ENCODE measurements around the gene ATP6AP1.

DNA sequence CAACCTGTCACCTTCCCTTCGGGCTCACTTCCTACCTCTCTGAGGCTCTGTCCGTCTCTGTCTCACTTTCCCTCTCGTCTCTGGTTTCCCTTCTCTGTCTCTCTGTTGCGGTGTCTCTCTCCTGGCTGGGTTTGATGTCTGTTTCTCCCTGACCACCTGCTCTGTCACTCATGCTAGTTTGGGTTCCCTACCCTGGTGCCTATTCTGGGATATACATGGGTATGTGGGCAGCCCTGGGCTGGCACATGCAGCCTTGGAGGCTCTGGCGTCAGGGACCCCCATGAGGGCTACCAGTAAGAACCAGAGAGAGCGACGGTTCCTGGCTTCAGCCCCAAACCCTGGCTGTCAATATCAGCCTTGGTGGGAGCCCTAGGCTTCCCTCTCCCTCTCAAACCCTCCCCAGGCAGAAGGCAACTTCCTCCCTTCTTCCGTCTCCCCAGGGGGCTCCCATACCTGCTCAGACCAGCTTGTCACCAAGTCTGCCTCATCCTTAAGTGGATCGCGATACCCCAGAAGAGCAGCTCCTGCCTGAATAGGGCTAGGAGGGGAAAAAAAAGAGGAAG is 19.7 kb upstream of the ATP6AP1 start:
- no peak for TF ChIP-seq EZH2 (IDR thresholded peaks at IDR 0.05; ENCODE audit: low read length)
- TF ChIP-seq, protein P1, sequence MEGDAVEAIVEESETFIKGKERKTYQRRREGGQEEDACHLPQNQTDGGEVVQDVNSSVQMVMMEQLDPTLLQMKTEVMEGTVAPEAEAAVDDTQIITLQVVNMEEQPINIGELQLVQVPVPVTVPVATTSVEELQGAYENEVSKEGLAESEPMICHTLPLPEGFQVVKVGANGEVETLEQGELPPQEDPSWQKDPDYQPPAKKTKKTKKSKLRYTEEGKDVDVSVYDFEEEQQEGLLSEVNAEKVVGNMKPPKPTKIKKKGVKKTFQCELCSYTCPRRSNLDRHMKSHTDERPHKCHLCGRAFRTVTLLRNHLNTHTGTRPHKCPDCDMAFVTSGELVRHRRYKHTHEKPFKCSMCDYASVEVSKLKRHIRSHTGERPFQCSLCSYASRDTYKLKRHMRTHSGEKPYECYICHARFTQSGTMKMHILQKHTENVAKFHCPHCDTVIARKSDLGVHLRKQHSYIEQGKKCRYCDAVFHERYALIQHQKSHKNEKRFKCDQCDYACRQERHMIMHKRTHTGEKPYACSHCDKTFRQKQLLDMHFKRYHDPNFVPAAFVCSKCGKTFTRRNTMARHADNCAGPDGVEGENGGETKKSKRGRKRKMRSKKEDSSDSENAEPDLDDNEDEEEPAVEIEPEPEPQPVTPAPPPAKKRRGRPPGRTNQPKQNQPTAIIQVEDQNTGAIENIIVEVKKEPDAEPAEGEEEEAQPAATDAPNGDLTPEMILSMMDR (optimal IDR thresholded peaks at IDR 0.05 in 1 of 3, IDR thresholded peaks at IDR 0.05 in 1 of 3, conservative IDR thresholded peaks at IDR 0.05 in 1 of 3; ENCODE audit: extremely low read depth in 1 of 3, insufficient read depth in 2 of 3, low read length in 3 of 3) = no peak

Measured in keratinocyte (primary cell).